BE2C (cell line): Measurements from ENCODE around the gene TTC9B.

ENCODE experiments used
- DNase-seq: peaks from one replicate; pipeline ENCODE4 v3.0.0-alpha.2; 2020
- H3K27me3 ChIP-seq: fragments of 250-450 bp; sonication (Bioruptor Pico); 2 replicates; pipeline ENCODE4 v1.5.1; 2020; ENCODE audit warnings: mild to moderate bottlenecking
- H3K36me3 ChIP-seq: fragments of 250-450 bp; sonication (Bioruptor Pico); 2 replicates; pipeline ENCODE4 v1.5.1; 2020; ENCODE audit warnings: mild to moderate bottlenecking
- H3K4me1 ChIP-seq: fragments of 250-450 bp; sonication (Bioruptor Pico); 2 replicates; pipeline ENCODE4 v1.5.1; 2020
- H3K4me3 ChIP-seq: 2 replicates; pipeline ENCODE4 v1.5.1; 2011; ENCODE audit warnings: low read depth, low read length
- H3K9me3 ChIP-seq: fragments of 250-450 bp; sonication (Bioruptor Pico); 2 replicates; pipeline ENCODE4 v1.5.1; 2020
- CTCF ChIP-seq: IDR thresholded peaks from 2 replicates; pipeline ENCODE4 v1.5.1; 2012; ENCODE audit warnings: mild to moderate bottlenecking, low read depth, low read length

Gene TTC9B

GRCh38 chr19:40198272-40198990 is 19.8 kb downstream of the TTC9B start:
- H3K4me3 ChIP-seq, result no peak overlapping the region
- no peak for TF ChIP-seq CTCF
- DNase-seq, result no peak
- H3K9me3 ChIP-seq, result no peaks in the 10 kb centered on the region
- H3K36me3 ChIP-seq, result no peaks in the 10 kb centered on the region
- no peaks in the 10 kb centered on the region for H3K4me1 ChIP-seq
- no peaks in the 10 kb centered on the region for H3K27me3 ChIP-seq

- DNase-seq, result no peak
- no peaks in the 10 kb centered on the region for H3K27me3 ChIP-seq
- no peaks in the 10 kb centered on the region for H3K4me1 ChIP-seq
- no peak for TF ChIP-seq CTCF
- H3K4me3 ChIP-seq, result no peak overlapping the region
- no peaks in the 10 kb centered on the region for H3K36me3 ChIP-seq
- H3K9me3 ChIP-seq, result no peaks in the 10 kb centered on the region
These were observed 24.7 kb downstream of the TTC9B start for GRCh38 chr19:40193587-40193849.

GRCh38 chr19:40192758-40193586 is 25.2 kb downstream of the TTC9B start:
- no peaks in the 10 kb centered on the region for H3K4me1 ChIP-seq
- H3K9me3 ChIP-seq, result no peaks in the 10 kb centered on the region
- H3K27me3 ChIP-seq, result no peaks in the 10 kb centered on the region
- no peaks in the 10 kb centered on the region for H3K36me3 ChIP-seq
- no peak for DNase-seq
- no peak for TF ChIP-seq CTCF
- H3K4me3 ChIP-seq, result no peak overlapping the region; the same call in 1 of the 2 replicates

GRCh38 chr19:40191836-40192646 is 26.1 kb downstream of the TTC9B start:
- no peaks in the 10 kb centered on the region for H3K4me1 ChIP-seq
- H3K4me3 ChIP-seq, result peak overlapping the region; percentile 87
- no peak for TF ChIP-seq CTCF
- DNase-seq, result peak; percentile 67
- H3K9me3 ChIP-seq, result no peaks in the 10 kb centered on the region
- no peaks in the 10 kb centered on the region for H3K27me3 ChIP-seq
- H3K36me3 ChIP-seq, result no peaks in the 10 kb centered on the region

- no peaks in the 10 kb centered on the region for H3K9me3 ChIP-seq
- no peak for TF ChIP-seq CTCF
- H3K36me3 ChIP-seq, result no peaks in the 10 kb centered on the region
- H3K27me3 ChIP-seq, result no peaks in the 10 kb centered on the region
- peak; percentile 81 for DNase-seq
- peak within 1 kb of the TSS; percentile 87 for H3K4me3 ChIP-seq
- H3K4me1 ChIP-seq, result no peaks in the 10 kb centered on the region
These were observed 27.0 kb downstream of the TTC9B start, which contains the start of gene MAP3K10 for GRCh38 chr19:40190891-40191835. MAP3K10 (plus strand) TSS chr19:40191426; CDS start chr19:40192032, 606 bp downstream.
